Hepatocyte (in vitro differentiated cells): Measurements from ENCODE around the gene ZNHIT6. TPM values are rescaled to one million over a fixed set of nuclear protein-coding genes. Genes with fewer than 3 reads are reported as not detected.

Experiments
- DNase-seq: peaks from one replicate; pipeline ENCODE4 v3.0.0-alpha.2; 2016; ENCODE audit warnings: low spot score
- H2AFZ ChIP-seq: fragments of 200-600 bp; sonication (generic); 2 replicates; pipeline ENCODE4 v1.6.0; 2016; ENCODE audit warnings: antibody characterized with exemption, mild to moderate bottlenecking
- H3K27ac ChIP-seq: fragments of 200-600 bp; sonication (generic); 2 replicates; pipeline ENCODE4 v1.5.1; 2016; ENCODE audit warnings: mild to moderate bottlenecking
- H3K27me3 ChIP-seq: fragments of 200-600 bp; sonication (generic); 2 replicates; pipeline ENCODE4 v1.6.1; 2016
- H3K36me3 ChIP-seq: fragments of 200-600 bp; sonication (generic); replicated peaks from 2 replicates; pipeline ENCODE4 v1.5.1; 2016; ENCODE audit warnings: low read depth; ENCODE audit not compliant: insufficient read depth
- H3K4me1 ChIP-seq: fragments of 200-600 bp; sonication (generic); 2 replicates; pipeline ENCODE4 v1.5.1; 2016; ENCODE audit warnings: mild to moderate bottlenecking, moderate library complexity; ENCODE audit not compliant: insufficient read depth
- H3K4me2 ChIP-seq: fragments of 200-600 bp; sonication (generic); 2 replicates; pipeline ENCODE4 v1.6.0; 2016
- H3K4me3 ChIP-seq: fragments of 200-600 bp; sonication (generic); 2 replicates; pipeline ENCODE4 v1.5.1; 2016; ENCODE audit warnings: mild to moderate bottlenecking
- H3K79me2 ChIP-seq: fragments of 200-600 bp; sonication (generic); 2 replicates; pipeline ENCODE4 v1.6.0; 2017; ENCODE audit warnings: mild to moderate bottlenecking
- H3K9me2 ChIP-seq: fragments of 200-600 bp; sonication (generic); replicated peaks from 2 replicates; pipeline ENCODE4 v1.6.0; 2017; ENCODE audit warnings: mild to moderate bottlenecking; ENCODE audit not compliant: insufficient read depth
- H3K9me3 ChIP-seq: fragments of 200-600 bp; sonication (generic); 2 replicates; pipeline ENCODE4 v1.5.1; 2016; ENCODE audit warnings: low read depth, mild to moderate bottlenecking
- H4K20me1 ChIP-seq: fragments of 200-600 bp; sonication (generic); 2 replicates; pipeline ENCODE4 v1.6.0; 2016; ENCODE audit warnings: mild to moderate bottlenecking; ENCODE audit not compliant: insufficient read depth, poor library complexity, severe bottlenecking
- CTCF ChIP-seq: fragments of 200-600 bp; sonication (generic); IDR thresholded peaks from 2 replicates; pipeline ENCODE4 v1.5.1; 2016; ENCODE audit warnings: antibody characterized with exemption, mild to moderate bottlenecking; ENCODE audit not compliant: poor library complexity
- EZH2 ChIP-seq: fragments of 200-600 bp; sonication (generic); IDR thresholded peaks from 2 replicates; pipeline ENCODE4 v1.6.1; 2016; ENCODE audit warnings: antibody characterized with exemption, mild to moderate bottlenecking, borderline replicate concordance
- EZH2phosphoT487 ChIP-seq: fragments of 200-600 bp; sonication (generic); IDR thresholded peaks from one replicate; pipeline ENCODE4 v1.6.1; 2018; ENCODE audit warnings: antibody characterized with exemption, mild to moderate bottlenecking, low read depth, moderate library complexity; ENCODE audit not compliant: unreplicated experiment, severe bottlenecking
- WGBS: methylation state at CpG from one replicate; pipeline ENCODE4 v1.1.6; 2016; ENCODE audit warnings: low lambda C conversion rate; ENCODE audit errors: missing lambda C conversion rate; 5-methylcytosine and 5-hydroxymethylcytosine counted together
- polyA plus RNA-seq: library from polyadenylated mRNA; unstranded; fragments of >200 nt; fragmentation: Nextera tagmentation; extraction: Ambion mirVana; gene quantifications from 2 replicates; pipeline ENCODE4 v1.2.1, GENCODE V29; 2016
- total RNA-seq: library from RNA; depleted of rRNA; stranded (reverse); fragments of >200 nt; gene quantifications from 2 replicates; pipeline ENCODE4 v1.2.3, GENCODE V29; 2014

Gene ZNHIT6
- total and polyA plus RNA-seq, 2 experiments from 2014 or later, result 13.5 to 14.2 TPM

GRCh38 chr1:85605484-85606413, 102.5 kb downstream of the ZNHIT6 start:
- DNase-seq, result peak; percentile 47
- no peaks in the 10 kb centered on the region for H3K27me3 ChIP-seq
- H2AFZ ChIP-seq, result no peak overlapping the region
- H3K9me3 ChIP-seq, result no peaks in the 10 kb centered on the region
- TF ChIP-seq CTCF, result no peak
- no peak for TF ChIP-seq EZH2
- TF ChIP-seq EZH2phosphoT487, result no peak
- H3K4me1 ChIP-seq, result peaks cover 23% of the 10 kb centered on the region
- no peaks in the 10 kb centered on the region for H3K9me2 ChIP-seq
- H3K4me2 ChIP-seq, result peak overlapping the region; percentile 56
- no peaks in the 10 kb centered on the region for H4K20me1 ChIP-seq
- no peaks in the 10 kb centered on the region for H3K79me2 ChIP-seq
- 87% methylated on average over 8 of the region's 8 CpGs for WGBS
- H3K36me3 ChIP-seq, result no peaks in the 10 kb centered on the region
- H3K4me3 ChIP-seq, result no peak overlapping the region
- peak overlapping the region; percentile 93 for H3K27ac ChIP-seq

- DNase-seq, result no peak
- TF ChIP-seq EZH2phosphoT487 (no peak), CTCF (no peak), EZH2 (no peak)
- no peak overlapping the region for H3K27ac ChIP-seq
Measured at GRCh38 chr1:85604298-85604997, 103.8 kb downstream of the ZNHIT6 start.

GRCh38 chr1:85603086-85603880, 105.0 kb downstream of the ZNHIT6 start:
- Histone ChIP-seq H3K4me3 (no peak overlapping the region), H2AFZ (no peak overlapping the region), H3K4me1 (peaks cover 23% of the 10 kb centered on the region), H3K9me3 (no peaks in the 10 kb centered on the region), H4K20me1 (no peaks in the 10 kb centered on the region), H3K9me2 (no peaks in the 10 kb centered on the region), H3K27me3 (no peaks in the 10 kb centered on the region), H3K4me2 (no peak overlapping the region), H3K79me2 (no peaks in the 10 kb centered on the region), H3K27ac (no peak overlapping the region), H3K36me3 (no peaks in the 10 kb centered on the region)
- DNase-seq, result no peak
- TF ChIP-seq EZH2phosphoT487 (no peak), EZH2 (no peak)
- 80% methylated on average over 7 of the region's 7 CpGs for WGBS

More at GRCh38 chr1:85604298-85604997, 103.8 kb downstream of the ZNHIT6 start:
- Histone ChIP-seq H3K9me3 (no peaks in the 10 kb centered on the region), H3K4me1 (peaks cover 23% of the 10 kb centered on the region), H3K4me3 (no peak overlapping the region), H2AFZ (no peak overlapping the region), H3K27me3 (no peaks in the 10 kb centered on the region), H3K4me2 (no peak overlapping the region), H3K79me2 (no peaks in the 10 kb centered on the region), H3K36me3 (no peaks in the 10 kb centered on the region), H4K20me1 (no peaks in the 10 kb centered on the region), H3K9me2 (no peaks in the 10 kb centered on the region)
- 90% methylated on average over 3 of the region's 3 CpGs for WGBS
